Measurements from ENCODE around the gene MAGI1.
"Not testable (repeated sequence)": the region's sequence is repeated elsewhere in the genome, so short reads cannot be mapped to it uniquely, and the experiment has no call there.

MAGI1 gene

GRCh38 chr3:65617209-65617608 lies 421.5 kb downstream of the MAGI1 start:
- H3K79me2 ChIP-seq (ENCODE audit: insufficient read depth, low read depth) = no peaks in the 10 kb centered on the region
- H3K36me3 ChIP-seq (ENCODE audit: insufficient read depth) = no peaks in the 10 kb centered on the region
- no peak for TF ChIP-seq CTCF (conservative IDR thresholded peaks at IDR 0.05; ENCODE audit: low read depth, low read length)
- no peak overlapping the region for H3K9ac ChIP-seq
- H3K27ac ChIP-seq = no peak overlapping the region
- H3K27me3 ChIP-seq (ENCODE audit: insufficient read depth, low read depth) = no peaks in the 10 kb centered on the region
- no peaks in the 10 kb centered on the region for H4K20me1 ChIP-seq (ENCODE audit: insufficient read depth)
- no peak overlapping the region for H3K4me3 ChIP-seq (IDR thresholded peaks at IDR 0.05; ENCODE audit: insufficient read depth, low read depth, low read length)
- no peaks in the 10 kb centered on the region for H3K4me1 ChIP-seq (ENCODE audit: low read depth, poor library complexity, severe bottlenecking)
- H2AFZ ChIP-seq (ENCODE audit: low read depth) = no peak overlapping the region
- no peak overlapping the region for H3K4me2 ChIP-seq

- Histone ChIP-seq H2AFZ (ENCODE audit: low read depth) (no peak overlapping the region), H3K27ac (no peak overlapping the region), H3K79me2 (ENCODE audit: insufficient read depth, low read depth) (no peaks in the 10 kb centered on the region), H3K4me3 (IDR thresholded peaks at IDR 0.05; ENCODE audit: insufficient read depth, low read depth, low read length) (no peak overlapping the region), H3K4me2 (no peak overlapping the region), H3K27me3 (ENCODE audit: insufficient read depth, low read depth) (no peaks in the 10 kb centered on the region), H4K20me1 (ENCODE audit: insufficient read depth) (no peaks in the 10 kb centered on the region), H3K9ac (no peak overlapping the region), H3K36me3 (ENCODE audit: insufficient read depth) (no peaks in the 10 kb centered on the region), H3K4me1 (ENCODE audit: low read depth, poor library complexity, severe bottlenecking) (no peaks in the 10 kb centered on the region)
- TF ChIP-seq CTCF (conservative IDR thresholded peaks at IDR 0.05; ENCODE audit: low read depth, low read length) = no peak
Observed at GRCh38 chr3:65616563-65616962, 422.2 kb downstream of the MAGI1 start.

- H3K27me3 ChIP-seq (ENCODE audit: insufficient read depth, low read depth) = no peaks in the 10 kb centered on the region
- no peak overlapping the region for H3K27ac ChIP-seq
- H2AFZ ChIP-seq (ENCODE audit: low read depth) = no peak overlapping the region
- no peak overlapping the region for H3K4me2 ChIP-seq
- H4K20me1 ChIP-seq (ENCODE audit: insufficient read depth) = no peaks in the 10 kb centered on the region
- H3K9ac ChIP-seq = no peak overlapping the region
- no peaks in the 10 kb centered on the region for H3K79me2 ChIP-seq (ENCODE audit: insufficient read depth, low read depth)
- no peak overlapping the region for H3K4me3 ChIP-seq (IDR thresholded peaks at IDR 0.05; ENCODE audit: insufficient read depth, low read depth, low read length)
- TF ChIP-seq CTCF (conservative IDR thresholded peaks at IDR 0.05; ENCODE audit: low read depth, low read length) = no peak
- no peaks in the 10 kb centered on the region for H3K4me1 ChIP-seq (ENCODE audit: low read depth, poor library complexity, severe bottlenecking)
- no peaks in the 10 kb centered on the region for H3K36me3 ChIP-seq (ENCODE audit: insufficient read depth)
Observed at GRCh38 chr3:65615329-65615728, 423.4 kb downstream of the MAGI1 start.

- no peak for TF ChIP-seq CTCF (conservative IDR thresholded peaks at IDR 0.05; ENCODE audit: low read depth, low read length)
- H3K79me2 ChIP-seq (ENCODE audit: insufficient read depth, low read depth) = no peaks in the 10 kb centered on the region
- no peaks in the 10 kb centered on the region for H4K20me1 ChIP-seq (ENCODE audit: insufficient read depth)
- no peak overlapping the region for H2AFZ ChIP-seq (ENCODE audit: low read depth)
- H3K9ac ChIP-seq = no peak overlapping the region
- no peaks in the 10 kb centered on the region for H3K27me3 ChIP-seq (ENCODE audit: insufficient read depth, low read depth)
- no peak overlapping the region for H3K27ac ChIP-seq
- H3K36me3 ChIP-seq (ENCODE audit: insufficient read depth) = no peaks in the 10 kb centered on the region
- no peak overlapping the region for H3K4me2 ChIP-seq
- H3K4me1 ChIP-seq (ENCODE audit: low read depth, poor library complexity, severe bottlenecking) = no peaks in the 10 kb centered on the region
- no peak overlapping the region for H3K4me3 ChIP-seq (IDR thresholded peaks at IDR 0.05; ENCODE audit: insufficient read depth, low read depth, low read length)
Observed at GRCh38 chr3:65614585-65614984, 424.1 kb downstream of the MAGI1 start.

- not testable (repeated sequence) for H2AFZ ChIP-seq (ENCODE audit: low read depth); H3K4me1 ChIP-seq (ENCODE audit: low read depth, poor library complexity, severe bottlenecking); H3K4me3 ChIP-seq (IDR thresholded peaks at IDR 0.05; ENCODE audit: insufficient read depth, low read depth, low read length); H3K27me3 ChIP-seq (ENCODE audit: insufficient read depth, low read depth); H3K4me2 ChIP-seq; H3K27ac ChIP-seq; H4K20me1 ChIP-seq (ENCODE audit: insufficient read depth); H3K36me3 ChIP-seq (ENCODE audit: insufficient read depth); H3K79me2 ChIP-seq (ENCODE audit: insufficient read depth, low read depth); H3K9ac ChIP-seq
Observed at GRCh38 chr3:65607965-65608460, 430.7 kb downstream of the MAGI1 start.
